ENCODE measurements around the gene ICE1.

The ICE1 gene

DNA sequence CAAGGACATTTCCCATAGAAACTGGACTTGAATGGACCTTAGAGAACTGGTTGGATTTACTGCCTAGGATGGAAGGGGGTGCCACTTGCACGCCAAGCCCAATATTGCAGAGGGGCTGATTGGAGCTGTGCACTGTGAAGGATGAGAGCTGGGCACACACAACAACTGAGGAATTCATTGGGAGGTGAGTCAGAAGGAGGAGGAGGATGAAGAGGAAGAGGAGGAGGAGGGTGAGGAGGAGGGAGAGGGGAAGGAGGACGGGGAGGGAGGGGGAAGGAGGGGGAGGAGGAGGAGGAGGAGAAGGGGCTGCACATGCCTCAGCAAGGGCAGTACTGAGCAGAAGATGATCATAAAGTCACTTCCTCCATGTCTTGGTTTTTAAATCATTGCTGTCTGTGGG is 5.7 kb upstream of the ICE1 start:
- TF ChIP-seq, protein P1, sequence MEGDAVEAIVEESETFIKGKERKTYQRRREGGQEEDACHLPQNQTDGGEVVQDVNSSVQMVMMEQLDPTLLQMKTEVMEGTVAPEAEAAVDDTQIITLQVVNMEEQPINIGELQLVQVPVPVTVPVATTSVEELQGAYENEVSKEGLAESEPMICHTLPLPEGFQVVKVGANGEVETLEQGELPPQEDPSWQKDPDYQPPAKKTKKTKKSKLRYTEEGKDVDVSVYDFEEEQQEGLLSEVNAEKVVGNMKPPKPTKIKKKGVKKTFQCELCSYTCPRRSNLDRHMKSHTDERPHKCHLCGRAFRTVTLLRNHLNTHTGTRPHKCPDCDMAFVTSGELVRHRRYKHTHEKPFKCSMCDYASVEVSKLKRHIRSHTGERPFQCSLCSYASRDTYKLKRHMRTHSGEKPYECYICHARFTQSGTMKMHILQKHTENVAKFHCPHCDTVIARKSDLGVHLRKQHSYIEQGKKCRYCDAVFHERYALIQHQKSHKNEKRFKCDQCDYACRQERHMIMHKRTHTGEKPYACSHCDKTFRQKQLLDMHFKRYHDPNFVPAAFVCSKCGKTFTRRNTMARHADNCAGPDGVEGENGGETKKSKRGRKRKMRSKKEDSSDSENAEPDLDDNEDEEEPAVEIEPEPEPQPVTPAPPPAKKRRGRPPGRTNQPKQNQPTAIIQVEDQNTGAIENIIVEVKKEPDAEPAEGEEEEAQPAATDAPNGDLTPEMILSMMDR (IDR thresholded peaks at IDR 0.05; ENCODE audit: insufficient read depth, low read depth, low read length, missing control alignments), result no peak
- H3K4me3 ChIP-seq (ENCODE audit: low read length), result no peak overlapping the region
- no peak for DNase-seq (ENCODE audit: low read depth)

DNA sequence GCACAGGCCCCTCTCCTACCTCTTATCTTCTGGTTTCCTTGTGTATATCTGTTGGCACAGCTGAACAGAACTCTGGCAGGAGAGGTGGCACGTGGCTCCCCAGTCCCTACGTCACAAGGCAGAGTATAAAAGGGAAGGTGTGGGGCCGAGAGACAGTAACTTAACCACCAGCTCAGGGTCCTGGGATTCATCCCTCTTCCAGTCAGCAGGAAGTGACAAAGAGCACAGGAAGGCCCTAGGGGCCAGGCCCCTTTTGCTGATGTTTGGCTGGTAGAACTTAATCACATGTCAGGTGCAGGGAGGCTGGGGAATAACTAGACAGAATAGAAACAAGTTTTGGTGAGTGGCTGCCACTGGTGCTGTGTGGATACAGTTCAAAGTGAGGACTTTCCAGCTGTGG is 4.5 kb upstream of the ICE1 start:
- H3K4me3 ChIP-seq (ENCODE audit: low read length), result no peak overlapping the region
- TF ChIP-seq, protein P1 (IDR thresholded peaks at IDR 0.05; ENCODE audit: insufficient read depth, low read depth, low read length, missing control alignments), result no peak

DNA sequence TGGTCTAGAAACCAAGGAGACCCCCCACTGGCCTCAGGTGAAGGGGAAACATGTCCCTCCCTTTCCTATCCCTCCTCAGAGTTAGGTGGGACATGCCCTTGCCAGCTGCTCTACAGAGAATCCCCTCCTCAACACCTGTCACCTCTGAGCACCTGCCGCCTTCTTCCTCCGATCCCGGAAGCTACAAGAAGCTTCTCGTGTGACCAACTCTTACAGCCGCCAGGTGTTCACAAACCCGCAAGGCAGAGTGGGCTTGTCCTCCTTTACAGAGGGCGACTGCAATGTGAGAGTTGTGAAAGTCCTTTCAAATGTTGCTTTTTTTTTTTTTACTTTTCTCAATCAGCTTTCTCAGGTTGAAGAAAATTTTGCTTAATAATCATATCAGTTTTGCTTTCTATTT is 3.7 kb upstream of the ICE1 start:
- no peak overlapping the region for H3K4me3 ChIP-seq (ENCODE audit: low read length)
- DNase-seq (ENCODE audit: low read depth), result no peak
- TF ChIP-seq, protein P1 (IDR thresholded peaks at IDR 0.05; ENCODE audit: insufficient read depth, low read depth, low read length, missing control alignments), result no peak

More for the DNA sequence above, 4.5 kb upstream of the ICE1 start:
- DNase-seq (ENCODE audit: low read depth), result no peak

DNA sequence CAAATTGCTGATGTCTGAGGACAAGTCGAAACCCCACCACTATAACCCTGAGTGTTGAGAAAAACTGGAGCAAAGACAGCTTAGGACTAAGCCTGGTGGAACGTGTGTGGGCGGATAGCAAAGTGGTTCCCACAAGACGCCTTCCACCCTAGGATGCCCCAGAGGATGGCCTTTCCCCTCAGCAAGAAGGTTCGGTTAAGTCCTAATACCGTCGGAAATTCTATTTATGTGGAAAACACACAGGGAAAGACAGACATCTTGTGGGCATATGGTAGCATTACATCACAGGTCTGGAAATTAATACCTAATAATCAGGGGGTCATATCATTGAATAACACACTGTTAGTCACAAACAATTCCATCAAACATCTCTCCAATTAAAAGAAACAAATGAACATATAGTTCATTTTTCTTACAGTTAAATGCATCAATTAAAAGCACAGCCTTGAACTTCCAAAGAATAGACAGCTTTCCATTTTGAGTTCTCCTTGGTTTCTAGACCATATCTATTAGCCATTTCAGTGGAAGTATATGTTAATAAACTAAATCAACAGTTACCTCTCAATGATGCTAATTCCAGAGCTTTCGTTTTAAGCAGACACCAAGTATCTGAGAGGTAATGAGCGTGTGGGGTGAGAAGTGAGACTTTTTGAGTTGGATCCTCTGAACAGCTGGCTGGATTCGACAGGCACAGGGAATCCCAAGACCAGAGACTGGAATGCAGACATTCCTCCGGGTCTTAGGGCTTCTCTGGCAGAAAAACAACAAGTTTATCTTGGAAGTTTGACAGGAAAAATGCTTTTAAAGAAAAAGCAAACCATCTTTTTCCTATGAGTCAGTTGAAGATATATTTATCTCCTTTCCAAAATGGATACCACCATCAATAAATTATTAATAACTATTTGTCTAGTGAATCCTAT is 2.9 kb upstream of the ICE1 start:
- no peak overlapping the region for H3K4me3 ChIP-seq (ENCODE audit: low read length)
- TF ChIP-seq, protein P1 (IDR thresholded peaks at IDR 0.05; ENCODE audit: insufficient read depth, low read depth, low read length, missing control alignments), result peak; percentile 74
- DNase-seq (ENCODE audit: low read depth), result peak; percentile 64

DNA sequence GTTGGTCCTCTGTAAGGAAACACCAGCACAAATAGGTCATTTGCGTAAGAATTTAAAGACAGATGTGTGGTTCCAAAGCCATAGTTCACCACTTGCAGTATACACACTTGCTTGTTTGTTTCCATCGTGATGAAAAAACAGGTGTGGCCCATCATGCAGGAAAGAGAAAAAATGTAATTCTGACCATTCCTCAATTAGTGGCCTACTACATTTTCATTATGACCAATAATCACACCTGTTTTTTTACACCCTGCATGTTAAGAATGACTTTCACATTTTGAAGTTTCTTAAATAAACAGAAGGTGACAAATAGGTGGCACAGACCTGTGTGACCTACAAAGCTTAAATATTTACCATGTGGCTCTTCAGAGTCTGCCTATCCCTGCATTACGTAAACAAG is 2.2 kb upstream of the ICE1 start:
- no peak for DNase-seq (ENCODE audit: low read depth)
- no peak overlapping the region for H3K4me3 ChIP-seq (ENCODE audit: low read length)
- TF ChIP-seq, protein P1 (IDR thresholded peaks at IDR 0.05; ENCODE audit: insufficient read depth, low read depth, low read length, missing control alignments), result no peak

DNA sequence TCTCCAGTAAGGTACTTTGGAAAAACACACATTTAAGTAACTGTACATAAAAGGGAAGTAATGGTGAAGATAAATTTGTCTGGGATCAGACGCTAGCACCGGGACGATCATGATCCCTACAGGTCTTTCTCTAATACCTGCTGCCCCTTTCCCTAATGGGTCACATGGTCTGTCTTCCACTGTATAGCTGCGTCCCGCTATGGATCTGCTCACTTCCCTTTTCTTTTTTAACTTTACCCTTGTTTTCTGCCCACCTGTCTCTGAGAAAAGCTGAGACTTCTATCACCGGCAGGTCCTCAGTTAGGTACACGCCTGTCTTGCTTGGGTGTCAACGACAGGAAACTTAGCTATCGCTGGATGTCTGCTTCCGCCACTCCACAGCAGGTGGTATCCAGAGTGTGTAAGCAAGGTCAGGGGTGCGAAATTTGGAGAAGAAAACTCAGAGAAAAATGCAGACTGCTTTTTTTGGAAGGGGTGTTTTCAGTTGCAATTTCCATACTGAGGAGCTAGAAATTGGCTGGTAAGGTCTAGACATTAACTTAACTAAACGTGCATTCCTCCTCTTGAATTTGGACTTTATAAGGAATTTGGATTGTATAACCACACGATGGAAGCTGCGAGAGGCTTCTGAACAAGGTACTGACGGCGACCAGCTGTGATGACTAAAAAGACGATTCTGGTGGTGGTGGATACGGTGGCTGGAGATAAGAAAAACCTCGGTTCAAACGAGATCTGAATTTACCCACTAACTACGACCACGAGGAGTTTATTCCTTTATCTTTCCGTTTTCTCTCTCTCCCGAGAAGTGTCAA is 1.1 kb upstream of the ICE1 start:
- TF ChIP-seq, protein P1 (IDR thresholded peaks at IDR 0.05; ENCODE audit: insufficient read depth, low read depth, low read length, missing control alignments), result no peak
- H3K4me3 ChIP-seq (ENCODE audit: low read length), result peak overlapping the region; percentile 79
- DNase-seq (ENCODE audit: low read depth), result peak; percentile 7

Data from epithelial cell of esophagus (primary cell).